Brain microvascular endothelial cell (primary cell): ENCODE measurements around the gene SLC38A8.

ENCODE experiments used
- DNase-seq: peaks from one replicate; pipeline ENCODE4 v3.0.0-alpha.2; 2020
- H3K27ac ChIP-seq: fragments of 250-450 bp; sonication (Bioruptor Pico); 2 replicates; pipeline ENCODE4 v1.5.1; 2020; ENCODE audit warnings: mild to moderate bottlenecking, moderate library complexity
- H3K27me3 ChIP-seq: fragments of 250-450 bp; sonication (Bioruptor Pico); replicated peaks from 2 replicates; pipeline ENCODE4 v1.5.1; 2020; ENCODE audit warnings: mild to moderate bottlenecking
- H3K36me3 ChIP-seq: fragments of 250-450 bp; sonication (Bioruptor Pico); replicated peaks from 2 replicates; pipeline ENCODE4 v1.5.1; 2020; ENCODE audit warnings: mild to moderate bottlenecking
- H3K4me3 ChIP-seq: 2 replicates; pipeline ENCODE4 v1.5.1; 2011; ENCODE audit warnings: low read depth, mild to moderate bottlenecking, control low read depth, low read length, moderate library complexity
- CTCF ChIP-seq: IDR thresholded peaks from 2 replicates; pipeline ENCODE4 v1.5.1; 2011; ENCODE audit warnings: low read depth, mild to moderate bottlenecking, moderate library complexity, low read length, control low read depth, inconsistent platforms; ENCODE audit errors: missing control alignments
- in situ Hi-C: cut with HindIII; loops from 2 replicates; pipeline ENCODE4 v1.10.0; 2017; ENCODE audit warnings: low sequenced_read_pairs, low pct_ligation_motif_present

Gene SLC38A8

GRCh38 chr16:84000989-84001642 is 41.5 kb downstream of the SLC38A8 start:
- peaks cover 9% of the 10 kb centered on the region for H3K27me3 ChIP-seq

GRCh38 chr16:83998091-83998490 is 44.5 kb downstream of the SLC38A8 start:
- DNase-seq, result no peak
- TF ChIP-seq CTCF, result no peak
- no peaks in the 10 kb centered on the region for H3K36me3 ChIP-seq
- no peak overlapping the region for H3K4me3 ChIP-seq
- in situ Hi-C loops, result no loop called here
- no peak overlapping the region for H3K27ac ChIP-seq
- no peaks in the 10 kb centered on the region for H3K27me3 ChIP-seq

More at GRCh38 chr16:84000989-84001642, 41.5 kb downstream of the SLC38A8 start:
- in situ Hi-C loops, result no loop called here
- Histone ChIP-seq H3K4me3 (no peak overlapping the region), H3K36me3 (no peaks in the 10 kb centered on the region), H3K27ac (no peak overlapping the region)
- no peak for DNase-seq
- no peak for TF ChIP-seq CTCF

- peak; percentile 26 for TF ChIP-seq CTCF
- Histone ChIP-seq H3K27ac (no peak overlapping the region), H3K36me3 (no peaks in the 10 kb centered on the region), H3K4me3 (no peak overlapping the region), H3K27me3 (no peaks in the 10 kb centered on the region)
- in situ Hi-C loops, result no loop called here
- no peak for DNase-seq
Measured at GRCh38 chr16:83996481-83997252, 45.9 kb downstream of the SLC38A8 start.

GRCh38 chr16:83995754-83996153 is 46.8 kb downstream of the SLC38A8 start:
- in situ Hi-C loops, result no loop called here
- H3K27ac ChIP-seq, result no peak overlapping the region
- no peaks in the 10 kb centered on the region for H3K36me3 ChIP-seq
- no peak overlapping the region for H3K4me3 ChIP-seq
- no peak for TF ChIP-seq CTCF
- peak; percentile 21 for DNase-seq
- H3K27me3 ChIP-seq, result no peaks in the 10 kb centered on the region

- Histone ChIP-seq H3K36me3 (no peaks in the 10 kb centered on the region), H3K27me3 (peaks cover 6% of the 10 kb centered on the region), H3K27ac (no peak overlapping the region), H3K4me3 (no peak overlapping the region)
- no peak for TF ChIP-seq CTCF
- in situ Hi-C loops, result no loop called here
- DNase-seq, result no peak
Measured at GRCh38 chr16:83994703-83995102, 47.9 kb downstream of the SLC38A8 start.
